Coronary artery (tissue), 2 donors: ENCODE measurements around the gene ARMC6.

Experiments used
- DNase-seq: peaks from one replicate; pipeline ENCODE4 v3.0.0-alpha.2; 2017; ENCODE audit warnings: low spot score
- H3K27ac ChIP-seq, 2 donors: fragments of 200-600 bp; sonication (generic); one replicate each; pipeline ENCODE4 v1.5.1; 2016 to 2019
- H3K4me3 ChIP-seq: fragments of 200-600 bp; sonication (generic); 2 replicates; pipeline ENCODE4 v1.5.1; 2016; ENCODE audit warnings: mild to moderate bottlenecking, moderate library complexity
- CTCF ChIP-seq: fragments of 200-600 bp; sonication (generic); IDR thresholded peaks from one replicate; pipeline ENCODE4 v1.5.1; 2019; ENCODE audit warnings: antibody characterized with exemption

The ARMC6 gene

GRCh38 chr19:19059018-19059836 is 25.8 kb downstream of the ARMC6 start:
- TF ChIP-seq CTCF = no peak
- DNase-seq = no peak
- H3K4me3 ChIP-seq = no peak overlapping the region
- no peak overlapping the region for H3K27ac ChIP-seq

GRCh38 chr19:19059837-19060611 is 26.6 kb downstream of the ARMC6 start:
- Histone ChIP-seq H3K4me3 (no peak overlapping the region), H3K27ac (no peak overlapping the region)
- DNase-seq = no peak
- no peak for TF ChIP-seq CTCF

GRCh38 chr19:19061506-19061905 is 28.1 kb downstream of the ARMC6 start:
- no peak for TF ChIP-seq CTCF
- no peak overlapping the region for H3K4me3 ChIP-seq
- no peak overlapping the region for H3K27ac ChIP-seq
- DNase-seq = no peak

- peak overlapping the region; percentile 56 to 83 for H3K27ac ChIP-seq
- DNase-seq = no peak
- TF ChIP-seq CTCF = no peak
- peak overlapping the region; percentile 72 for H3K4me3 ChIP-seq
Measured at GRCh38 chr19:19062454-19063182, 29.2 kb downstream of the ARMC6 start.

GRCh38 chr19:19063183-19064097 is 30.0 kb downstream of the ARMC6 start, which contains the start of gene SLC25A42:
TSS of gene SLC25A42 (plus strand) at chr19:19063994. CDS start at chr19:19096125, 32,131 bp downstream.
- peak; percentile 100 for DNase-seq
- Histone ChIP-seq H3K4me3 (peak within 1 kb of the TSS; percentile 100), H3K27ac (peak within 1 kb of the TSS; percentile 56 to 94)
- TF ChIP-seq CTCF = no peak

GRCh38 chr19:19064098-19064722 is 30.8 kb downstream of the ARMC6 start:
- H3K27ac ChIP-seq = peak overlapping the region; percentile 54 to 94
- no peak for TF ChIP-seq CTCF
- peak overlapping the region; percentile 100 for H3K4me3 ChIP-seq
- DNase-seq = no peak
